Measurements from ENCODE around the gene ZFAND6.

Gene ZFAND6

DNA sequence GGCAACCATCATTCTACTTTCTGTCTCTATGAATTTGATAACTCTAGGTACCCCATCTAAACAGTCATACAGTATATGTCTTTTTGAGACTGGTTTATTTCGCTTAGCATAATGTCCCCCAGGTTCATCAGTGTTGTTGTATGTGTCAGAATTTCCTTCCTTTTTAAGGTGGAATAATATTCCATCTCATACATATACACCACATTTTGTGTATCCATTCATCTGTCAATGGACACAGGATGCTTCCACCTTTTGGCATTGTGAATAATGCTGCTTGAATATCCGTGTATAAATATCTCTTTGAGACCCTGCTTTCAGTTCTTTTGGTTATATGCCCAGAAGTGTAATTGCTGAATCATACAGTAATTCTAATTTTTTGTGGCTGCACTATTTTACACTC is 10.4 kb upstream of the ZFAND6 start:
- DNase-seq (ENCODE audit: low read depth in 2 of 2, low spot score in 1 of 2) = no peak

DNA sequence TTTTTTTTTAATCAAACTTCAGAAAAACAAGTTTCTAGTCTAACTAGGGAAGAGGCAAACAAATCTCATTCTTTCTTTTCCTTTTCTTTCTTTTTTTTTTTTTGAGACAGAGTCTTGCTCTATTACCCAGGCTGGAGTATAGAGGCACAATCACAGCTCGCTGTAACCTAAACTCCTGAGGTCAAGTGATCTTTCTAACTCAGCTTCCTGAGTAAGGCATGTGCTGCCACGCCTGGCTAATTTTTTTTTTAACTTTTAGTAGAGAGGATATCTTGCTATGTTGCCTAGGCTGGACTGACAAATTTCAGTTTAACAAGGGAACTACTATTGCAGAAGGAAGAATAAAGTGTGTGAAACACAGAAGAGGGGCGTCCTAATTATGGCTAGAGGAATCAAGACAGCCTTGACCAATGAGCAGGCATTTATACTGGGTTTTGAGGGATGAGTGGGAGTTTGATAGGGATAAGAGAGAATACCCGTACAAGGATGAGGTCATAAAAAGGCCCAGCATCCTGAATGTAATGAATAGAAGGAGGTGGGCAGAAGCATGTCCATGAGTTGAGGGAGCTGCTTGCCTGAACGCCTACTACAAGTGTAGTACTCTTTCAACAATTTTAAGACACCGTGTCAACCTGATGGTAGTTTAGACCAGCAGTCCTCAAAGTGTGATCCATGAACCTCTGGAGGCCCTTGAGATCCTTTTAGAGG is 6.7 kb upstream of the ZFAND6 start:
- DNase-seq (ENCODE audit: low read depth in 2 of 2, low spot score in 1 of 2) = no peak

DNA sequence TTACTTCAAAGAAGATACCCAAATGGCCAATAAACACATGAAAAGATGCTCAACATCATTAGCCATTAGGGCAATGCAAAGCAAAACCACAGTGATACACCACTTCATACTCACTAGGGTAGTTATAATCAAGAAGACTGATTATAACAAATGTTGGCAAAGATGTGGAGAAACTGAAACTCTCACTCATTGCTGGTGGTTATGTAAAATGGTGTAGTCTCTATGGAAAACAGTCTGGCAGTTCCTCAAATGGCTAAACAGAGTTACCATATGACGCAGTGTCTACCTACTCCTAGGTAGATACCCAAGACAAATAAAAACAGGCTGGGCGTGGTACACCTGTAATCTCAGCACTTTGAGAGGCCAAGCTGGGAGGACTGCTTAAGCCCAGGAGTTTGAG is 3.5 kb upstream of the ZFAND6 start:
- no peak for DNase-seq (ENCODE audit: low read depth in 2 of 2, low spot score in 1 of 2)

DNA sequence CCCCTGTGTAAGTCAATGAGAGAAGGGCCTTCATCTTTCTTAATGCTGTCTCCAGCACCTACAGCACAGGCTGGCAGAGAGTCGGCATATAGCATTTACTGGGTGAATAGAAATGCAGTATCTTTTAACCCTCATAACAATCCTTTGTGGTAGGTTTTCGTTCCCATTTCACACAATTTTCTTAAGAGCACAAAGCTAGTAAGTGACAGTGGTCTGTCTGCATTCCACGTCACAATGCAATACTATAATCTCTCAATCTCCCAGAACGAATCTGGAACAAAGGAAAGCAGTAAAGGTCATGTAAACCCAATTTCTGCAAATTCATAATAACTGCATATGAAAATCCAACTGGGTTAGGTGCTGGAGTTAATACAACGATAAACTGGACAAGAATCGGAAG is 1.4 kb upstream of the ZFAND6 start:
- no peak for DNase-seq (ENCODE audit: low read depth in 2 of 2, low spot score in 1 of 2)

DNA sequence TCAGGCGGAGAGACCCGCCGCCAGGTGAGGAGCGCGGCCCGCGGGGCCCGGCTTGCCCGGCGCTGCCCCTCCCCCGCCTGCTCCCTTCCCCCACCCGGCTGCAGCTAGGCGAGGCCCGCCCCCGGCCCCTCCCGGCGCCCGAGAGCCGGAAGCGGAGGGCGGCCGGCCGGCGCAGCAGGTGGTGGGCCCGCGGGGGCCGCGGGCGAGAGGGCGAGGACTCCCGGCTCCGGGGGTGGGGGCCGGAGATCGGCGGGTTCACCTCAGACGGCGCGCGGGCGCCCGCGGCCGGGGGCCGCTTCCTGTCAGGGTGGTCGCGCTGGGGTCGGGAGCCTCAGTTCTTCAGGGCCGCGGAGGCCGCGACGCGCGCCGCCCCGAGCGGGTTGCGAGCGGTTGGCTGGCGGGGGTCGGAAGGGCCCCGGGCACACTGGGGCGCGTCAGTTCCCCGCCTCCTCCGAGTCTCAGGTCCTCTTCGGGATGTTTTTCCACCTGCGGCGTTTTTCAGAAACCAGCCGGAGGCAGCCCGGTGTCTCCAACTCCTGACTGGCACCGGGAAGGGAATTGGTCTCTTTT is 395 bp downstream of the ZFAND6 start:
- peak in 1 of 2 donors; percentile 59 for DNase-seq (ENCODE audit: low read depth in 2 of 2, low spot score in 1 of 2)

DNA sequence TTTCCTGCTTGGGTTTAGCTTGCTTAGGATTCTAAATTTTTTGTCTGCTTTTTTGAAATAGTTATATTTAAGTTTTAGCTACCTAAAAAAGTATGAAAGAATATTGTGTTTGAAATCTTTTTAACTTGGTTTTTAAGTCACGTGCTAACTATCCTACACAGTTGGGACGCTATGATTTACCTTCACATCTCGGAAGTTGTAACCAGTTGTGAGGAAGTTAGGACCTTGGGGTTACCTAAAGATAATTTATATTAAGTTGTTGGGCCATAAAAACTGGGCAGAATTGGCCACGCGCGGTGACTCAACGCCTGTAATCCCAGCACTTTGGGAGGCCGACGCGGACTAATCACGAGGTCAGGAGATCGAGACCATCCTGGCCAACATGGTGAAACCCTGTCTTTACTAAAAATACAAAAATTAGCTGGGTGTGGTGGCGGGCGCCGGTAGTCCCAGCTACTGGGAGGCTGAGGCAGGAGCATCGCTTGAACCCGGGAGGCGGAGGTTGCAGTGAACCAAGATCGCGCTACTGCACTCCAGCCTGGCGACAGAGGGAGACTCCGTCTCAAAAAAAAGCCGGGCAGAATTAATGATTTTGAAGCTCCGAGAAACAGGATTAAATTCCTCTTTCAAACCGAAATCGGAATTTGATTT is 1.0 kb downstream of the ZFAND6 start:
- DNase-seq (ENCODE audit: low read depth in 2 of 2, low spot score in 1 of 2) = no peak

DNA sequence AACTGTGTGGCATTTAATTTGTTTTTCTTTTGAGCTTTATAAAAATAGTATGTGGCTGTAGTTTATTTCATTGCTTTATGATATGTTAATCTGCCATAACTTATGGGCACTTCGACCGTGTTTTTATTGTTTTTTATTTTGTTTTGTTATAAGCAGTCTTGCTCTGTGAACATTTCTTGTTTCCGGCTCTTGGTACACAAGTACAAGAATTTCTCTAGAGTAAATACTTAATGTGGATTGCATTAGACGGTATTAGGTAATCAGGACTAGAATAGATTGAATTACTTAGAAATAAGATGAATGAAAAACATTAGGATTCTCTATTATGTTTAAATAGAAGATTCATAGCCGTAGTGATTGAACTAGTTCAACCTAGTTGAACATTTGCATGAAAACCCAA is 2.1 kb downstream of the ZFAND6 start:
- DNase-seq (ENCODE audit: low read depth in 2 of 2, low spot score in 1 of 2) = no peak

DNA sequence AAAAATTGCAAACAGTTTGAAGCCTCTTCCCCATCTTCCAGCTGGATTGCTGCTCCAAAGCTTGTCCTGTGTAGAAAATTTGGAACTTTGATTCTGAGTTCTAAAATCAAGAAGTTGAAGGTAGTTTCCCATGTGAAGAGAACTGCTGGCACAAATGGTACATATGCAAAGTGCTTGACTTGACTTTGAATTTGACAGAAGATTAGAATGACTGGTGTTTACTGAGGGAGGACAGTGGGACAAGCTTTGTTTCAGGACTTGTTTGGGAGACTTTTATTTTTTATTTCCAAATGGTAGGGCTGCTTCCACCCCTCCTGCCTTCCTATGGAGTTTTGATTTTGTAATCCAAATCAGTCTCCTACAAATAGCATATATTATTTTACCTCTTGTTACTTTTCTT is 7.4 kb downstream of the ZFAND6 start:
- DNase-seq (ENCODE audit: low read depth in 2 of 2, low spot score in 1 of 2) = no peak

DNA sequence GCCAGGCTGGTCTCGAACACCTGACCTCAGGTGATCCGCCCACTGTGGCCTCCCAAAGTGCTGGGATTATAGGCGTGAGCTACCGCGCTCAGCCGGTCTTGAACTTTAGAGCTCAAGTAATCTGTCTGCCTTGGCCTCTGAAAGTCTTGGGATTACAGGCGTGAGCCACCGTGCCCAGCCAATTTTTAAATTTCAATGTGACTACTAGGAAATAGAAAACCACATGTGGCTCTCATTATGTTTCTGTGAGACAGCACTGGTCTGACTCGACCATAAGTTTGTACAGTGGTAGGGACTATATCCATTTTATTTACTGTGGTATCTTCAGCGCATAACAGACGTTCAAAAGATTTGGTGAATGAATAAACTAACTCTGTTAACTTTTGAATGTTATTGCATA is 9.1 kb downstream of the ZFAND6 start:
- no peak for DNase-seq (ENCODE audit: low read depth in 2 of 2, low spot score in 1 of 2)

DNA sequence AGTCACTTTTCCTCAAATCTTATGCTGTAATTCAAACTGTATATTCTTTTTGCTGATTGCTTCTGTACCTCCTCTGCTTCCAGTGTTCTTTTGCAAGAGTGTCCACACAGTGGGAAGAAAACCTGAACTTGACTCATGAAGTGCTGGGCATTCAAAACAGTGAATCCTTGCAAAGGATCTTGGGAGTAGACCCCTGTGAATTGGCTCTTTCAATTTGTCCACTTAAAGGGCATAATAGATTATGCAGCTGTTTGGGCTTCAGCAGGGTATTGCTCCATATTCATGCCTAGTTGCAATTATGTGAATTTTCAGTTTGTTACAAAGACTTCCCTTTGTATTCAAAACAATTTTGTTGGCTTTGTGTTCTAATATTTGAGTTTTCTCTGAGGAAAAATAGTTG is 11.4 kb downstream of the ZFAND6 start:
- DNase-seq (ENCODE audit: low read depth in 2 of 2, low spot score in 1 of 2) = no peak

DNA sequence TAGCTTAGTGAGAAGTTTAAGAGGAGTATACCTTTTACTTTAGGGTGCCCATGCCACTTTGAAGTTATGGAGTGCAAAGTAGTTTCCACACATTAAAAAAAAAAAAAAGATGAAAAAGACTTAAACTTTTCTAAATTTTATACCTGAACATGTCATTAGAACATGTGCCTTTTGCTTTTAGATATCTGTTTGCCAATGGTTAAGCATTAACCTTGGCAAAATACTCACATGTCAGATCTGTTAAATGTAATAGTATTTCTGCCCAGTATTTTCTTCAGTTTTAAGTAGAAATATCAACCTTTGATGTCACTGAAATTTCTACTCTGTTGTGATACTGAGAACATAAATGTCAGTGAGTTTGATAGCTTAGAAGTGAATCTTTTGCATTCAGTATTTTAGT is 12.2 kb downstream of the ZFAND6 start:
- DNase-seq (ENCODE audit: low read depth in 2 of 2, low spot score in 1 of 2) = no peak

DNA sequence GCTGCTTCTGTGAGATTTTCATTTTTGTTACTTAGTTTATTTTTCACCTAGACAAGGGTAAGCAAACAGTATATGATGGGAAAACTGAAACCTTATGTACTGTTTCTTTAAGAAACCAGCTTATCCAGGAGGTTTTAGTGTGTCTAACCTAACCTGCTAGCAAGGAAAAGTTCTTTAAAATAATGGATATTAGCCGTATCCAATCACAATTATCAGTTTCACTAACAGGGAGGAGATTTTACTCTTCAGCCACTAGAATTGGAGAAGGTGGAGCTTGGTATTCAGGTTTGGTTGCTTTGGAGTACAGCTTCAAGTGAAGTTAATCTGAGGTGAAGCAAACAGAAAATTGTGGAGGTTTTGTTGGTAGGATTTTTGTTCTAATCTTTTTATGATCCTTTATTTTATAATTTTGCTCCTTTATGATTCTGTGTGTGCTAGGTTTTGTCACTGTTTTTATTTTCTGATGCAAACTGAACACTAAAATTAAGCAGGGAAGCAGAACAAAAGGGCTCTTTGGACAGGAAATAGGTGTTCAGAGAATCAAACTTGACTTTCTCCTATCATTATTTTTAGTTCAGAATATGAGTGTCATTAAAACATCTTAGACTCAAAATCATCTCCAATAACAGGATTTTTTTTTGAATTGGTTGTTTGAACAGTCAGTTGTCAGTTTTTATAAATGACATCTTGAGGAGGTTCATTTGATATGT is 13.0 kb downstream of the ZFAND6 start:
- no peak for DNase-seq (ENCODE audit: low read depth in 2 of 2, low spot score in 1 of 2)

DNA sequence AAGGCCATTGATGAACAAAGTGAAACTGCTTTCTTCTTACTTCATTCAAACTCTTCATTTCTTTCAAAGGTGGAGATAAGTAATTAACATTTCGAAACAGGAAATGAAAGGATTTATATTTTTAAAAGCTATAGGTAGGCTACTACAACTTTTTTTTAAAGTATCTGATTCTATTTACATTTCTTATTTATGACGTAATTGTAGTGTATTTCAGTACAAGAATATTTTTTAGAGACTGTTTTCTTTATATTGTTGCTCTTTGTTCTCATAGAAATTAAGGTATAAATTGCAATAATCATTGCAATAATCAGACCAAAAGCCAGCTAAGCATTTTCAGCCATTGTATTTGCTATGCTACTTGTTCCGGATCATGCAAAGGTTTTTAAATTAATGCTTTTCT is 13.7 kb downstream of the ZFAND6 start:
- no peak for DNase-seq (ENCODE audit: low read depth in 2 of 2, low spot score in 1 of 2)

DNA sequence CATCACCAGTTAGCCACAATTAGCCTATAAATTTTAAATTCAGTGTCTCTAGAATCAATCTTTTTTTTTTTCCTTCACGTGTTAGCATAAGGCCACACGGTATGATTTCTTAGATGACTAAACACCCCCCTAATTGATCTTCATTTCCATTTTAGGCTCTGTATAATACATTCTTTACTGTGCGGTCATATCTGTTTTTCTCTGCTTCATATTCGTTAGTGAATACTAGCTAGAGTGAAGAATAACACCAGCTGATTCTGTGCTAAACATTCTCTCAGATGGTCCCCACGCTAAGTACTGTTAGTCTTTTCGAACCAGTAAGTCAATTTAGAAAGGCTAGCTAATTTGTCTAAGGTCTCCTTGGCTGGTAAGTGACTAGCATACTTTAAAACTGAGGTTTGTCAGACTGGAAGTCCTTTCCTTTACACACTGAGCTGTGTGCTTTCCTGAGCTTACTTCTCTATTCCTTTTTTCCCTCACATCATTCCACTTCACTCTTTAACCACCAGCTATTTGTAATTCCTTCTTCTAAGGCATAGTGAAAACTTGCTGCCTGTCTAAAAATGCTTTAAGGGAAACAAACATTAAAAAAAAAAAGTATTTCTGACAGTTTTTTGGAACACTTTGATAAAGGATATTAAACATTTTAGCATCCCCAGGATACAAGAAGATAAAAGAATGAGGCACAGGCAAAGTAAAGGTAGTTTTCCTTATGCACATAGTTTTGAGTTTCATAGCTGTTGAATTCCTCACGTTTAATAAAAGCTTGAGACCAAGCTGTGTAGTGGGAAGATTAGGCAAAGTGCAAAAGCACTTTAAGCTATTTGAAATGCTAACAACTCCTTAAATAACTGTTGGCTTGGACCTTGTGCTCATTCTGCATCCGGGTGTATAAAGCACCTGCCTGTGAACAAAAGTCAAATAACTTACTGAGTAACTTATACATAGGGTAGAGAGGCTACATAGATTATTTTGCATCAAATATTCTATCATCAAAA is 17.1 kb downstream of the ZFAND6 start:
- DNase-seq (ENCODE audit: low read depth in 2 of 2, low spot score in 1 of 2) = no peak

DNA sequence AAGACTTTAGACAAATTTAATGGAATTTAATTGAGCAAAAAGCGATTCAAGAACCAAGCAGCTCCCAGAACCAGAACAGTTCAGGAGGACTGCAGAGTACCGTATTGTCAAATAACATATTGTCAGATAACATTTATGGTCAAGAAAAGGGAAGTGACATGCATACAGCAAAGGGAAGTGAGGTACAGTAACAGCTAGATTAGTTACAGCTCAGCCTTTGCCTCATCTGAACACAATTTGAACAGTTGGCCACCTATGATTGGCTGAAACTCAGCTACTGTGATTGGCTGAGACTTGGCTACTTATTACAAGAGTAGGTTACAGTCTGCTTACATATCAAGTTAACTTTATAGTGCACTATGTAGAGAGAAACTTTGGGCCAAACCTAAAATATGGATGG is 21.9 kb downstream of the ZFAND6 start:
- DNase-seq (ENCODE audit: low read depth in 2 of 2, low spot score in 1 of 2) = no peak

DNA sequence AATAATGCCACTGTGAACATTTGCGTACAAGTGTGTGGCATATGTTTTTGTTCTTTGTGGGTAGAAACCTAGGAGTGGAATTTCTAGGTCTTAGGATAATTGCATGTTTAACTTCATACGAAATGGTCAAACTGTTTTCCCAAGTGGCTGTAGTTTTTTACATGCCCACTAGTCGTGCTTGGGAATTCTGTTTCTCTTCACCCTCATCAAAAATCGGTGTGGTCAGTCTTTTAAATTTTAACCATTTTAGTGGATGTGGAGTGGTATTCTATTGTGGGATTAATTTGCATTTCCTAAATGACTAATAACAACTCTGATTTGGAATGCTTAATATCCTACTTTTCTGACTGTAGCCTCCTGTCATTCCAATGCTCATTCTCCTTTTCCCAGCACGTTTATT is 27.6 kb downstream of the ZFAND6 start:
- no peak for DNase-seq (ENCODE audit: low read depth in 2 of 2, low spot score in 1 of 2)

DNA sequence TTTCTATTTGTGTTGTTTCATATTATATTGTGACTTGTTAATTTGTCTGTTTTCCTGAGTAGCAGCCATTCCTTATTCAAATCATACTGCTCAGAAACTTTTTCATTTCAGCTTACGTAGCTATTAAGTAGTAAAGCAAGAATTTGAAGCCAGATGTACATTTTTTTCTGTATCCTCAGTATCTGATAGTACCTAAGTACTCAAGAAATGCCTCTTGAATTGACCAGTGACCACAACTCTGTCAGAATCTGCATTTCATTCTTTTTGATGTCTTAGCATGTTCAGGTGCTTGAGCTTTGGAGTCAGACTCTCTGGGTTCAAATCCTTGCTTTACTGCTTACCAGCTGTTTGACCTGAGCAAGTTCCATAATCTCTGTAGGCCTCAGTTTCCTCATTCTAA is 30.6 kb downstream of the ZFAND6 start:
- no peak for DNase-seq (ENCODE audit: low read depth in 2 of 2, low spot score in 1 of 2)

DNA sequence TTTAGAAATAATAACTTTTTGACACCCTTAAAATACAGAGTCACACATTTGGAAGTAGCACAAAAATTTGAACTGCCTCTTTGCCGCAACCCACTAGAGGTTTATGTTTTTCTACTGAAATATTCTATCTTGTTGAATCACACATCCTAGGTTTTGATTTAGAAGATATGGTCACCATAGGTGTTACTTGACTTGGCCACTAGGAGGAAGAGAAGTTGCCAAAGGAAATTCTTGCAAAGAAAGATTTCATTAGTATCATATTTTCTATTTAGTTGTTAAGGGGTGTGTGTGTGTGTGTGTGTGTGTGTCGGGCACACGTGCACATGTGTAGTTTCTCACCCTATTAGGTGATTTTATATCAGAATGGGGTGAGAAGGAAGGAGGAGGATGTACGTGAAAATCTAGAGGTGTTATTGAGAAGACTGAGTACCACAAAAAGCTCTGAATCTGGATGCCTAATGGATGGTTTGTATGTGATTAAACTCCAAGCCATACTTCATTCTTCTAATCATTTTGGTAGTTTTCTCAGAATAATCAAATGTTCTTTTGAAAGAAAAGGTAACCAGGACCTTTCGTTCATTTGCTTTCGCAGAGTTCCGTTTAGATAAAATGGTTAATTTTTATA is 31.5 kb downstream of the ZFAND6 start:
- no peak for DNase-seq (ENCODE audit: low read depth in 2 of 2, low spot score in 1 of 2)

DNA sequence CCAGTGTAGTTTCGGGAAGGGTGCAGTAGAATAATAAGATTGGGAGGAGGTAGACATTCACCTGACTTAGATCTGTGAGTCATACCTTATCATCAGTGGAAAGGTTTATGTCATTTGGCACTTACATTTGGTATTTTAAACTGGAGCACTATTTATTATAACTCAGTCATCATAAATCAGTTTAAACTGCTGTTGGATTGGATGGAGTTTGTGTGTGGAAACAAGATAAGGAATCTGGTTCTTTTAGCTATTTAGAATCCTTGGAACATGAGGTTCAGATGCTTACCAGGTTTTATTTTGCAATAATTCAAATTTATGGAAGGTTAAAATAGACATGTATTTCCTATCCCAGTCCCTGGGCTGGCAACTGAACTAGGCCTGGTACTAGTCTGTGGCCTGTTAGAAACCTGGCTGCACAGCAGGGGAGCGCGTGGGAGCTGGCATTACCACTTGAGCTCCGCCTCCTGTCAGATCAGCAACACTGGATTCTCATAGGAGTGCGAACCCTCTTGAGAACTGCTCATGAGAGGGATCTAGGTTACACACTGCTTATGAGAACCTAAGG is 34.5 kb downstream of the ZFAND6 start:
- DNase-seq (ENCODE audit: low read depth in 2 of 2, low spot score in 1 of 2) = no peak

DNA sequence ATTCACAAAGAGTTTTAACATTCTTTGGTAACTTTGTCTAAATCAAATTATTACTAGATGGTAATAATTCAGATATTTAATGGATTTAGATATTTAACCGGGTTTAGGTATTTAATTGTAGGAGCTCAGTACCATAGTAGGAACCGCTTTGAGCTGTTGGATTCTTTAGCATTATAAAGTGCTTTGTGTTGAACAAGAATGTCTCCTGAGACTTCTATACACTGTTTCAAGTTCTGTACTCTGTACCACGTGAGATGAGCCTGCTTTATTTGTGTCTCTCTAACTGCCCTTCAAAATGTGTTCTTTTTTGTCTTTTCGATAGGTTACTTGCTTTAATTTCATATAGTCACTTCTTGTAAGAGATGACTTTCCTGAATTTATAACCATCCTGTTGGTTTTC is 36.0 kb downstream of the ZFAND6 start:
- DNase-seq (ENCODE audit: low read depth in 2 of 2, low spot score in 1 of 2) = no peak
